Adrenal gland (tissue), 5 donors: ENCODE data around the gene TOMM40.

Experiments
- CTCF ChIP-seq, 6 experiments: fragments of 450-650 bp in 4 of 6; fragments of 200-600 bp in 2 of 6; sonication (generic) in 1 of 6; IDR thresholded peaks; 1 replicate in 5 of 6; 2 replicates in 1 of 6; pipeline versions ENCODE4 v1.5.1 to v1.8.0; 2016 to 2021; ENCODE audit warnings: antibody characterized with exemption in 6 of 6, mild to moderate bottlenecking in 2 of 6, moderate library complexity in 1 of 6
- POLR2A ChIP-seq, 2 donors: fragments of 450-650 bp; IDR thresholded peaks; one replicate each; pipeline ENCODE4 v1.6.1; 2017; ENCODE audit warnings: antibody characterized with exemption in 2 of 2, mild to moderate bottlenecking in 2 of 2, moderate library complexity in 1 of 2
- donor health status: DM: no; HTN: no; CAD: no.

GRCh38 chr19:44903216-44903601 is 12.2 kb downstream of the TOMM40 start:
- TF ChIP-seq CTCF (IDR thresholded peaks at IDR 0.05): no peak
- no peak for TF ChIP-seq POLR2A (IDR thresholded peaks at IDR 0.05)
